ENCODE measurements around the gene MEF2C.

MEF2C gene

DNA sequence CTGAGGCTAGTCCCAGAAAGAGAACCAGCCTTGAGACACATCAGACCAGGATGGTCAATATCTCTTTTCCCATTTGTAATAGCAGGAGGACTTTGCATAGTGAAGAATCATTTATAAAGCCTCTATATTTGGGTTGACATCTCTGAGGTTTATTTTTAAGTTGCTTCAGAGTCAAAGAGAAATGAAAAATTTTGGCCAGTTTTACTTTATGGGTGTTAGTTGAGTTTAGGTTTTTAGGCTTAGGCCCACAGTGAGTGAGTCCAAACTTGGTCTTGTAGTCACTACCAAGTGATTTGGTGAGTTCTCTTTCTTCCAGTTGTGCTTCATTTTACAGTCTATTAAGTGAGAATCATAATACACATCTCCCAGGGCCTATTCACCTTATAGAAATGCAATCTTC lies 5.3 kb upstream of the MEF2C start:
- DNase-seq (ENCODE audit: low read depth in 2 of 2) = no peak

DNA sequence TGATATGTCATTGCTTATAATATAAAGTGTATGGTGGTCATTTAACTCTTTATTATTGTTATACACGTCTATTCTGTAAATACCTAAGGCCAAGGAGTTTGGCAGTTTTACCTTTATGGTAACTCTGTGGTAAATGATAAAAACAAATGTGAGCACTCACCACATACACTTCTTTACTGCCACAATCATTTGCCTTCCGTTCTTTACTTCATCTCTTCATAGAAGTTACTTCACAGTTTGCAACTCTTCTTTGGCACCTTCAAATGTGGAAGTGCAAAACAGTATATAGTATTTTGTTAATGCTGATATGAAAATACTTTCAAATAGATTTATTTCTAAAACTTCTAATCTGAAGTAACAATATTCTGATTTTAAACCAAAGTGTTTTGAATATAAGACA lies 4.4 kb upstream of the MEF2C start:
- DNase-seq (ENCODE audit: low read depth in 2 of 2) = no peak

DNA sequence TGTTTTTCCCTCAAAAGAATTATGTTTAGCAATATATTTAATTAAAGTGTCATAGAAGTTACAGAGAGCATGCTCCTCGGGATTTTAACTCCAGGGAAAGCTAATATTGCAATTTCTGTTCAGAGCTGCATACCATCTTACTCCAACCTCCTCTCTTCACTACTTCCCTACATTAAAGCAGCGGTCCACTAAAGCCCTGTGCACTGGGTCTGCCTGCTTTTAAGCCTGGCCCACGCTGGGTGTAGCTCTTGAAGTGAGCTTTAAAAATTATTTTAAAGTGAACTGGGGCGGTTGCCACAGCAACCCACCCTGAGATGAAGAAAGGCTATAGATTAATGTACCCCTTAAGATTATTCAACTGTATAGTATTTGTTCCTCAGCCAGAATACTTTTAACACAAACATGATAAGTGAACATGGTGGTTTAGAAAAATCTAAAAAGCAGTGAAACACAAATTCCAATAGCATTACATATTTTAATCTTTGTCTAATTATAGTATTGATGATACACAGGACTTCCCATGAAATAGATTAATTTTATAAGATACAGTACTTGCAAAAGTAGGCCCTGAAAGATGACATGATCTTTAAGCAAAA lies 3.9 kb upstream of the MEF2C start:
- no peak for DNase-seq (ENCODE audit: low read depth in 2 of 2)

DNA sequence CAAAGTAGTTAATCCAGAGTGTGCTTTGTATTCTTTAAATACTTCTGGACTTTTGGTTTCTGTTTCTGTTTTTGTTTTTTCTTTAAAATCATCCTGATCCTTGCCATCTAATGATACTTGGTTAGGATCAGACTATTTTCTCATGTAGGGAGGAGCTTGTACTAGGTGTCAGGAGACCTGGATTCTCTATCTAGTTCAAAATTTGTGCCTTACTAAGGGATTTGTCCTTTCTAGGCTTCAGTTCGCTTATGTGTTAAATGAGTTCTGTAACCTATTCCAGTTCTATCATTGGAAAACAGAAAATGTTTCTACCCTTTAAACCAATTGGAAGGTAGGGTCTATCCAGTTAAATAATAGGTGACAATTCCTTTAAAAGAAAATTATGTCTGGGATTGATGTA lies 3.3 kb upstream of the MEF2C start:
- no peak for DNase-seq (ENCODE audit: low read depth in 2 of 2)

DNA sequence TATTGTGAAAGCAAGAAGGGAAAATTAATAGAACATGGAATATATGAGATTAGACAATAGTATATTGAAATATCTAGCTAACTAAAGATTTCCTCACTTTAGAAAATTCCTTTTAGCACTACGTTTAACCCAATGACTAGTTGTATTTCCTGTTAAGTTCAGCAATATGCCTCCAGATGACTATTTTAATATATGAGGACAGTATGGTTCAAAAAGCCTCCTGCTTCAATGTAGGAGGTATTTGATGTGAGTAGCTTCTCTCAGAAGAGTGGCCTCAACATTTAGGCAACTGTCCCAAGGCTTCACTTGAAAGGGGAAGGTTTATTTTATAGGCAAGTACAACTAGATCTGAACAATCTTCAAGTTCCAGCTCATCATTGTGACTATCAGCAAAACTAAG lies 2.0 kb upstream of the MEF2C start:
- no peak for DNase-seq (ENCODE audit: low read depth in 2 of 2)

DNA sequence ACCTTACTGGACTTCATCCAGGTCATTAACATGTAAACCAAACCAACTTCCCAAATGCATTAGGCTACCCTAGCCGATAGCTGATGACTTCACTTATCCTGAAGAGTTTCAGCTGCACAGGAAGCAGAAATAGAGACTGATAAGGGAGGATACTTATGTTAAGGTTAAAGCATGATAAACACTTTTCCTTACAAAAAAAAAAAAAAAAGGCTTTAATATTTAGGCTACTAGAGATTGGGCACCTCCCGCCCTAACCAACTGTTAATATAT lies 1.6 kb upstream of the MEF2C start:
- DNase-seq (ENCODE audit: low read depth in 2 of 2) = no peak

DNA sequence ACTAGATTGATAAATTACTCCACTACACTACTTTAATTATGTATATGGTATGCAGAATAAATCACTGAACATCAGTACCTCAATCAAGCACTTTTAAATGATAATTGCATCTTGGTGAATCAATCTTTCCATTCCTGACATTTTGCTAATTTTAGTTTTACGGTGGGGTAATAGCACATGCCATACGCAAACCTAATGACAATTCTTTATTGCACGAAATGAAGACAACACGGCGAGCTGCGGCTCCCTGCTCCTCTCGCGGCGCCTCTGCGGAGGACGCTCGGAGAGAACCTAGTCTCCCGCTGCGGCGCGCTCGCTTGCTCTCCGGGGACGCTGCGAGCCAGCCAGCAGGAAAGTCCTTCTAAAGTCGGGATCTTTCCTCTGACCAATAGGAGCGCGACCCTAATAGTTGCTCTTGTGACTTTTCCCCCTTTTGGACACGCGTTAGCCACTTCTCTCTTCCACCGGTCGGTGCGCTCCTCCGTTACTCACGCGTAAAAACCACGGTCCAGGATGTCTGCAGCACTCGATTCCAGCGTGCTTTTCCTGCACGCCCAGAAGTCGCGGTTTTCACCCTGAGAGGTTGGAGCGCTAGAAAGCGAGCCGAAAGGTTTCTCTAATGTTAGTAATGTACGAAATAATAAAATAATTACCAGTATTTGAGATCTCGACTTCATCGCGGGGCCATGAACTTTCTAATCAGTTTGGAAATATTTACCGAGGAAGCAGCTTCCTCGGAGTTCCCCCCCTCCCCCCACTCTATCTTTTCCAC lies 1.0 kb upstream of the MEF2C start:
- no peak for DNase-seq (ENCODE audit: low read depth in 2 of 2)

DNA sequence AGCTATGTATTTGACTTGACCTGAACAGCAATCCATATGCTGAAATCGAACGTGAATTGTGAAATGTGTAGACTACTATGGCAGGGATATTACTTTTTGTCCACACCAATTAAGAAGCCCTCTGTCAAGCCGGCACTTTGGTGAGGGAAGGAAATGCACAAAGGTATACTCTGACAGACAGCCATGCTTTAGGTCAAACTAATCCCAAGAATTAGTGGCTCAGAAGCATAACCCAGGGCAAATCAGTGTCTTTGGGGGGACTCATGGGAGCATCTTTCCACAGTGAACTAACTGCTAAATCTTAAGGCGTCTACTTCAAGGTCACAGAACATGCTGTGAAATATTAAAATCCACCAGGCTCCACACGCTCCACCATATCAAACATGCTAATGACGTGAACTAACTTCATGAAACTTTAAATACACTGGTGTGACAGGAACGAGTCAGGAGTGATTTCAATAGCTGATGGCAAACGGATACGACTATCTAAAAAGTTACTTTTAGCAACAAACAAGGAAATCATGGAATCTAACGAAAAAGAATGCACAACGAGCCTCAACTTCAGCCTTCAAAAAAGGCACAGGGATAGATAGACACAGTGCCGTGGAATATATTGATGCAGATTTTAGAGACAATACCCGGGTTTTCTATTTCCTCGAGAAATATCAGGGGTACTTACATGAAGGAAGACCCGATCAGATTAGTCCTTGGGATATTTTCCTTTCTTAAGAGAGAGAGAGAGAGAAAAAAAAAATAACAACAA lies 527 bp downstream of the MEF2C start:
- no peak for DNase-seq (ENCODE audit: low read depth in 2 of 2)

DNA sequence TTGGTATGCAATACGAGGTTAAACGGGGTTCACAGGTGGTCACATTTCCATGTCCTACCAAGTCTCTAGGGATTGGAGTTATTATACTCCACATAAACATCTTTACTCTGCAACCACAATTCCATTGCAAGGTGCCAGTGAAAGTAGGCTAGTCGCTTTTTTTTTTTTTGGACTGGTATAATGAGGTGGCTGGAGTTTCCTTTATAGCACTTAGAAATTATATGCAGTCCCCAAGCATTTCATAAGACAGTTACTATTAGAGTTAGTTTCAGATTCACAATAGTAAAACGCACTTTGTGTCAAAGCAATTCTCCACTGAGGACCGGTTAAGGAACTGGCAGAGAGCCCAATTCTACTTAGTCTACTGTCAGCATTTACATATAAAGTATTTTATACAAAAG lies 1.4 kb downstream of the MEF2C start:
- no peak for DNase-seq (ENCODE audit: low read depth in 2 of 2)

DNA sequence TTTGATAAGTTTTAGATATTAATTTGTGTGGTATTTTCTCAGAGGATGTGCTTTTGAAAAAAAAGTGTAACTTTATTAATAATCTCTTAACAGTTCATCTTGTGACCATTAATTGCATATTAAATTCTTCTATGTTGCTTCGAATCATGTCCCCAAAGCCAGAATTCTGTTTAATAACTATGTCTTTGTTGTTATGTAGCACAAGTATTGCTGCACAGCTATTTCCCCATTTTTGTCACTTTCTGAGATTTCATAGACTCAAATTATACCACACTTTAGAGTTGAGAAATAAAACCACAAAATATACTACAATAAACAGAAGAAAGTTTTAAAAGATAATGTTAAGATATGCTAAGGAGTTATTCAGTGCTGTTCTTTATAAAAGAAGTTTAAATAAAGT lies 2.8 kb downstream of the MEF2C start:
- DNase-seq (ENCODE audit: low read depth in 2 of 2) = no peak

DNA sequence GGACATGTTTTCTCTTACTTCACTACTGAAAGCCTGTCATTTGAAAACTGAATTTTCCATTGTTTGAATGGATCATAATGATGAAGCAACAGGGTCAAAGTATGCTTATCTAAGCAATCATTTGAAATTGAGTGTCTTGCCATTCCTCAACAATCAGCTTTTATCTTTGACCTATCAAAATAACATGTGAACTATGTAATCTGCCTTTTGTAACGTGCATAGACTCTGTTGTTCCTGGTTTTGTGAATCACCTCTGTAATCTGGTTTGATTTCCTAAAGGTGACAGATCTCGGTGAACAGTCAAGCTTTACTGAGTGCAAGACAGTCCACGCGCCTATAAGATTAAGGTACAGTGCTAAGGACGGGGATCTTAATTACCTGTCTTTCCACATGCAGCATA lies 3.3 kb downstream of the MEF2C start:
- no peak for DNase-seq (ENCODE audit: low read depth in 2 of 2)

DNA sequence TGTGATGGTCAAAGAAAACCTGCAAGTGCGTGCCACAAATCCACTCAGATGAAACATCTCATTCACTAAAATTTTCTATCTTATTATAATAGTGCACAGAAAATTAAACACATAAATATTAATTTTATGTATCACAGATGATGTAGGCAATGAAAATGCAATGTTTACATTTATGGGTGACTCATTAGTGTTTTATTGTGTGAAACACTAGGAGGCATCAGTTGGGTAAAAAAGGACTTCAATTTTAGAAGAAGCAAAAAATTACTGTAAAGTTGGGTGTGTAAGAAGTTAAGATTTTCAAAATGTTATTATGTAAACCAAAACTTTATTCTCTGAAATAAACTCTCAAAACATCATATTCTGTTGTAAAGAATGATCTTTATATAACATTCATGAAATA lies 4.0 kb downstream of the MEF2C start:
- DNase-seq (ENCODE audit: low read depth in 2 of 2) = no peak

DNA sequence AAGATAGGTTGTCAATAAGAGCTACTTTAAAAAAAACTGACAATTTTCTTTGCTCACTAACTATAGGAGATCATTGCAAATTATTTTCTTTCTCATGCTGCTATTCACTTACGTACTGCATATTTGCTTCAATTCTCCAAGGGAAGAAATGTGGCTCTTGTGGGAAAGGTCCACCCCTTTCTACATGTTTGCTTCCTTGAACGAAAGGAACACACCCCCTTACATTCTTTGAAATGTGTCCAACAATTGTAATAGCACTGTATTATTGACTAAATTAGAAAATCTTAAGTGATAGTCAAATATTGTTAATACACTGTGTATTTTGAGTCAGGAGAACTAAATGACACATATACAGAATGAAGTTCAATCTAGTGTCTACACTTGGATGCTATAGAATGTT lies 5.2 kb downstream of the MEF2C start:
- no peak for DNase-seq (ENCODE audit: low read depth in 2 of 2)

DNA sequence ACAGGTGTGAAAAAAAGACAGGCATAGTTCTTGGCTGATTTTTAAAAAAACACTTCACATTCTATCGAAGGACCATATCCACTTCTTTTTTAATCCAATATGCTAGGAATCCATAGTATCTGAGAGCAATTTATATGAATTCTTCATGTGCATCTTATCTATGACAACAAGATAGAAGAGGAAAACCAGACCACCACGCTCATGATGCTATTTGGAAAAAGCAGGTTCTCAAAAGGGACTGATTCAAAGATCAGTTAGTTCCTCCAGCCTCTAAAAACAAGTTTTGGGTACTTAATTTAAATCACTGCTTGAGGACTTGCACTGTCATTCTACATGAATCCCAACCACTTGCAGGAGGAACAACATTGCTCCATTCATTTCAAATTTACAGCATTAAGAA lies 6.3 kb downstream of the MEF2C start:
- no peak for DNase-seq (ENCODE audit: low read depth in 2 of 2)

DNA sequence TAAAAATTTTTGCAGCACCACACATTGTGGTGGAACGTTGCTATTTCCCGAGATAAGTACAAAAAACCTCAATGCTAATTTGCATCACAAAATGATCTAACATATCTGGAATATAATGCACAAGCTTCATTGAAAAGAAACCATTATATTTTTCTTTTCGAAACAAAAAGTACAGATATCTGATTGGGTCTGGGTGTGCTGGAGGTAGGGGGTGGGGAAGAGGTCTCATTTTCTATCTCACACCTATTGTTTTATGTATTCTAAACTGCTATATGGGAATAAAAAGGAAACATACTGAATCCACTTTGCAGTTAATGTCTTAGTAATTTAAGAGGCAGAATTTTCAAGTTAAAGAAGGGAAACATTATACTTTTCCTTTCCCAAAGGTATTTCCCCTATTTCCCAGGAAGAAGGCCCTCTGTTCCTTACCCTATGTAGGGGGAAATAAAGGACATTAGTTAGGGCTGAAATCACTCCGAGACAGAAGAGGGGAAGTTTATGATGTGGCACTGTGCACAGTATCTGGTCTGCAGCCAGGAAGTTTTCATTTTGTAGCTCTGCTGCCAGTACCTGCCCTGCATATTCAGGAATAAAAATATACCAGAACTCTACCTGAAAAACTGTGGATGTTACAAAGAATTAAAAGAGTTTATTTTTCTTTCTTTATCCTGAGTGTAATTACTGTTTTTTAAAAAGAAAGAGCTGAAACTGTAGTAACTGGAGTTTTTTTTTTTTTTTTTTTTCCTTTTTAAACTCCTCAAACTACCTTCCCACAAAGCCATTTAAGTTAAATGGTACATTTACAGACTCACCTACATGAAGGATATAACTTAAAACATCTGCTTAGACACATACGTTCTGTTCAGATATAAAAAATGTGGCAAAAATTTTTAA lies 7.4 kb downstream of the MEF2C start:
- no peak for DNase-seq (ENCODE audit: low read depth in 2 of 2)

DNA sequence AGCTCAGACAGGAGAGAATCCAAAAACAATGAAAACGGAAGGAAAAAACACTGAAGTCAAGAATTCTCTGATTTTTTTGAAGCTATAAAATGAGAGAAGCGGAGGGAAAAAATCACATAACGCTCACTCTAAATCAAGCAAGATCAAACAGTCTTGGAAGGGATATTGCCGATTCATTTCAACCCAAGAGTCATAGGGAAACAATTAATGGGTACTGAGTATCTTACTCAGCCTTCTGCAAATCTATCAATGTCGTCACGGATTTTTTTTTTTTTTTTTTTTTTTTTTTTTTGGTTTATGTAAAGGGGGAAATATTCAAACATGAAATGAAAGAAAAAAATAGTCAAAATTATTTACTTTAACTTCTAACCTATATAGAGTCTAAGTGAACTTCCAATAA lies 9.5 kb downstream of the MEF2C start:
- no peak for DNase-seq (ENCODE audit: low read depth in 2 of 2)

DNA sequence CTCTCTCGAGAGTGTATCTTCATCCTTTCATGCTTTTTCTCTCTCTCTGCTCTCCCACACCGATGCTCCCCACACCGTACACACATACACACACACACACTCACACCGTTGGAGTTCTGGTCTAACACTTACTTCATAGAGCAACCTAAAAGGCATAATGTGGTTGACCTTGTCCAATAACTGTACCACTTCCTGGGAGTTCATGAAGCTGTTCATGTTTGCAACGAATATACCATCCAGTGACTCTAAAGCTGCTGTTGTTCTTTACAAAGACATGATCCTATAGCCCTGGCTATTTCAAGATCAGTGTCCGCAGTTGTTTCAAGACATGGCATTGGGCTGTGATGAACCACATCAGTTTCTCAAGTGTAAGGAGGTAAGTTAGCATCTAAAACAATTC lies 10.0 kb downstream of the MEF2C start:
- DNase-seq (ENCODE audit: low read depth in 2 of 2) = no peak

DNA sequence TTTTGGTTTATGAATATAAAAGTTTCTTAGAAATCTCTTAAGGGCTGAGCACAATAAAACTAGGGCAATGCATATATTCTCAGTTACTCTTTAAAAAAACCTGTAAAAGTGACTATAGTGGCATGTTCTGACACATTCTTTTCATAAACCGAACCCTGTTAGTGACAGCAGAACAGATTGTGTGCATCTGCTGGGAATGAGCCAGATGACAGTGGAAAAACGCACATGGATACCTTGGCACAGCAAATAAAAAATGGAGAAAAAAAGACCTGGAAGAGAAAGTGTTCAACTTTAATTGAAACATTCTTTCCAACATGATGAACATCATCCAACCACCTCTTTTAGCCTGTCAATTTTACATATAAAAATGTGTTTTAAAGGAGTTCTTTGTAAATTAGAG lies 12.7 kb downstream of the MEF2C start:
- no peak for DNase-seq (ENCODE audit: low read depth in 2 of 2)

DNA sequence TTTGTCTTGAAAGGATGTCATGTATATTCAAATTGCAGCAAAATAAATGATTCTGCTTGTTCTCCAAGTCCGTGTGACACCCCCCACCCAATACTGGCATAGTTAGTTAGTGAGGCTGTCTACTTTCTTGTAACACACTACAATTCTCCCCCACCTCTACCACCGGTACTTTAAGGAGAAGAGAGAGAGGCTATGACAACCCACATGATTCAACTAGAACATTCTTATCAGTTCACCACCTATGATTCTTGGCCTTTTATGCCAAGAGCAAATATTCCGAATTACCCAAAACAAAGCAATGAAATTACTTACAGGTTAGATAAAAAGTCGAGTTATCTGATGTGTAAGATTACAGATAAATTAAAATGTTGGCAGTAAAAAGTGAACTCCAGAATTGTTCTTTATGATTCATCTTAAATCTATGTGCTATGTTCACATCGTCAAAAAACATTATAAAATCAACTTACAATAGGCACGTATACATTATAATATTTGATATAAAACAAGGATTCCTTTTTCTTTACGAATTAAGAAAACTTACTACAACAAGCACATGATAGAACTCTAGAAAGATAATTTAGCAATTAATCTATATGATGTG lies 14.4 kb downstream of the MEF2C start:
- DNase-seq (ENCODE audit: low read depth in 2 of 2) = no peak

DNA sequence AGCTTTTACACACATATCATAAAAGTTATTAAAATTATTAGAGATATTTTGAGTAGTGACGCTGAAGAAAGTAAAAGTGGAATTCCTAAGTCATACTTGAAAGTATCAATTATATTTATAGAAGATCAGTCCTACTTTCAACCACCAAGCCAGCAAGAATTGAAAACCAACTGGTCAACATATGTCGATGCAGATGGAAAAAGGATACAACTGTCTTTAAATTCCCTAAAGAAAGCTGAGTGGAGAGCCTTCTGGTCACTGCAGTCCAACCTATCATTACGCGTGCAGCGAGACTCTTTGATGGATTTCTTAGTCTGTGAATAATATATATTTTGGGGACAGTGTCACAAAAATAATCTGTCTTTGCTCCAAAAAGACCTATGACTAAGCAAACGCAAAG lies 15.3 kb downstream of the MEF2C start:
- DNase-seq (ENCODE audit: low read depth in 2 of 2) = no peak

DNA sequence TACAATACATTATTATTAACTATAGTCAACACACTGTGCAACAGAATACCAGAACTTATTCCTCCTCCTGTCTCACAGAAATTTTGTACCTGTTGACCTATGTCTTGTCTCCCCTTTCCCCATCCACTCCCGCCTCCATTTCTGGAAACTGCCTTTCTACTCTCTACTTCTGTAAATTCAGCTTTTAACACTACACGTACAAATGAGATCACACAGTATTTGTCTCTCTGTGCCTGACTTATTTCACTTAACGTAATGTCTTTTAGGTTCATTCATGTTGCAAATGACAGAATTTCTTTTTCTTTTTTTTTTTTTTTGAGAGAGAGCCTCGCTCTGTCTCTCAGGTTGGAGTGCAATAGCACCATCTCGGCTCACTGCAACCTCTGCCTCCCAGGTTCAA lies 19.5 kb downstream of the MEF2C start:
- DNase-seq (ENCODE audit: low read depth in 2 of 2) = no peak

DNA sequence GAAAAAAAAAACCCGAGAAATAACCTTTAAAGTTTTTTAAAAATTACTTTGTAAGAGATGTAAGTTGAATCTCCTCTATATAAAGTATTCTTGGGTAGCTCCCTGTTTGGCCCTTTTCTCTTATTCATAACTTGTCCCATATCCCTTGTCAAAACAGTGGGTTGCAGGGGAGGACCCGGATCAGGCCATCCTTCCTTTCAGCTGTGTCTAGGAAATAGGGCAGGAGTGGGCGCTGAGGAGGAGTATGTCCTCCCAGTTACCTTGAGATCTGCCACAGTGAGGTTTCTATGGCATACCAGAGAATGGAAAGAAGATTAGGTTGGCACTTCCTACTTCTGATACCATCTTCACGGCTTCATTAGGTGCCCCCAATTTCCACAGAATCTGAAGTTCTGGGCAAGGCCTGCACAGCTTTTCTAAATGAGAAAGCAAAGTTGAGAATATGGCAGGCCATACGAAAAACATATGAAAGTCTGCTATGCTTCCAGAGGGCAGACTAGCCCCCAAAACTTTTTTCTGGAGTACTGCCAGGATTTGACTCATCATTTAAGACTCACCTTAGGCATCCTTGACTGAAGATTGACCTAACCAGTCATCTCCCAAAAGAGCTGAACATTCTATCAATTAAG lies 20.3 kb downstream of the MEF2C start:
- no peak for DNase-seq (ENCODE audit: low read depth in 2 of 2)
